ENCODE measurements around the gene XRCC3.

XRCC3 gene

DNA sequence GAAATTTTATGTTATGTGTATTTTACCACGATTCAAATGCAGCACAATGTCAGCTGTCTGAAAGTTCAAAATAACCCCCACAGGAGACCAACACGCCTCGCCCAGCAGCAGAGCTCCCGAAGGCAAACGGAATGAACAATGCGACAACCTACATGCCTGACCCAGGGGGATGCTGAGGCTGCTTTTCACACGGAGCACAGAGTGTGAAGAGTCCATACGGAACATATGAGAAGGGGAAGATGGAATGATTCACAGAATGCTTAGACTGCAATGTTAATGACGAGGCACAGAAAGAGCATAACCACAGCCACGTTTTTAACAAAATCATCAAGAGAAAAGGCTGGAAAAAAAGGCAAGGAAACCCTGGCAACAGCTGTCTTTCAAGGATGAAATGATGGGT is 22.9 kb upstream of the XRCC3 start:
- DNase-seq, result no peak

- no peak for DNase-seq
Observed at GRCh38 chr14:103737432-103738045, 22.3 kb upstream of the XRCC3 start.

DNA sequence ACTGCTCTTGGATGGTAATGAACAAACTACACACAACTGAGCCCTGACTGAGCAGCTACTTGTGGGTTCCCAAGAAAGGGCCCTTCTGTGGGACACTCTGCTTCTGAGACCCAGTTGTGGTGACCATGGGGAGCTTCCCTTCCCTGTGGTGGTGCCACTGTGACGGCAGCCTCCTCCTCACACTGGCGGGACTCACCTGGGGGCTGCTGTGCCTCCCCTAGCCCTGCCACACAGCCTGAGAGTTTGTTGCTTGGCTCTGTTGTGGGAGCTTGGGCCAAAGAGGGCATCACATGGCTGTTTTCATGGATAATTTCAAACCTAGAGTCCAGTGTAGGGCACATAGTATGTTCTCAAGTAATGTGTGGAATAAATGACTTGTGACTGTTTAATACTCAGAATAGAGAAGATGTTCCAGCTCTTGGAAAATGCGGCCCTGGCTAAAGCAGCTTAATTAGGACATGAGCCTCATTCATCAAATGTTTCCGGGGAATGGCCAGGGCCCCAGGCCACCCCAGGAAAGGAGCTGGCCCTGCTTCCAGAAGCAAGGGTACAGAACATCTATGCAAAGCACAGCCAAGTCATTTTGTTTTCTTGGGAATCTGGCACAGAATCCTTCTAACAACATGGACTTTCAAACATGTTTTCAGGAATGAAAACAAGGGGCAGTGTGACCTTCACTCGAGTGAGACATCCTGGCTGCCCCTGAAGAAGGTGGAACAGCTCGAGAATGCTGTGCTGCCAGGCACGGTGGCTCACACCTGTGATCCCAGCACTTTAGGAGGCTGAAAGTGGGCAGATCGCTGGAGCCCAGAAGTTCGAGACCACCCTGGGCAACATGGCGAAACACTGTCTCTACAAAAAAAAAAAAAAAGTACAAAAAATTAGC is 21.5 kb upstream of the XRCC3 start:
- DNase-seq, result no peak

DNA sequence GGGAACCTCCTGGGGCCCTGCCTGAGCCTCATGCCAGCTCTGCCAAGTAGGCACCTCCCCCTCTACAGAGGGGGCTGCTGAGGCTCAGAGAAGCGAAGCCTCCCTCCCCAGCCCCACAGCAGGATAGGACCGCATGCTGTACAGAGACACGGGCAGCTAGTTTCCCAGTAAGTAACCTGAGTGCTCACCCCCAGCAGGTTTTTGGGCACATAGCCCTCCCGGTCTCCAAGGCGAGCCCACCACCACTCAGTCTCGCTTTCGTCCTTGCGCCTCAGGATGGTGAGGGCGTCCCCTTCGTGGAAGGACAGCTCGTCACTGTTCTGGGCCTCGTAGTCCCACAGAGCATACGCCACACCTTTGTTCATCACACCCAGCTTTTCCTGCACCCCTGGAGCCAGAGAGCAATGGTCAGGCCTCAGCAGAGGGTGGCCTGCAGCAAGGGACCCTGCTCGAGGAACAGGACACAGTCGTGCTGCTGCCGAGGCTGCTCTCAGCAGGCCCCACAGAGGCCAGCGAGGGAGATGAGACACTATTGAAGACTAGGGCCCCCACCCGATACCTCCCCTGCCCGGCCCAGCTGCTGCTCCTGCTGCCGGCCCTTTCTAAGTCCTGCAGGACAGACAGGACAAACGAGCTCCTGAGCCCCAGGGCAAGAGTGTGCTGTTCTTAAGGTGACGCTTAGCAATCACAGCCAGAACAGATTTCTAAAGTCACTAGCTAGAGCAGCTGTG is 20.7 kb upstream of the XRCC3 start:
- no peak for DNase-seq

- no peak for DNase-seq
Observed at GRCh38 chr14:103735439-103735814, 20.2 kb upstream of the XRCC3 start.

- no peak for DNase-seq
Observed at GRCh38 chr14:103735022-103735421, 19.8 kb upstream of the XRCC3 start.

DNA sequence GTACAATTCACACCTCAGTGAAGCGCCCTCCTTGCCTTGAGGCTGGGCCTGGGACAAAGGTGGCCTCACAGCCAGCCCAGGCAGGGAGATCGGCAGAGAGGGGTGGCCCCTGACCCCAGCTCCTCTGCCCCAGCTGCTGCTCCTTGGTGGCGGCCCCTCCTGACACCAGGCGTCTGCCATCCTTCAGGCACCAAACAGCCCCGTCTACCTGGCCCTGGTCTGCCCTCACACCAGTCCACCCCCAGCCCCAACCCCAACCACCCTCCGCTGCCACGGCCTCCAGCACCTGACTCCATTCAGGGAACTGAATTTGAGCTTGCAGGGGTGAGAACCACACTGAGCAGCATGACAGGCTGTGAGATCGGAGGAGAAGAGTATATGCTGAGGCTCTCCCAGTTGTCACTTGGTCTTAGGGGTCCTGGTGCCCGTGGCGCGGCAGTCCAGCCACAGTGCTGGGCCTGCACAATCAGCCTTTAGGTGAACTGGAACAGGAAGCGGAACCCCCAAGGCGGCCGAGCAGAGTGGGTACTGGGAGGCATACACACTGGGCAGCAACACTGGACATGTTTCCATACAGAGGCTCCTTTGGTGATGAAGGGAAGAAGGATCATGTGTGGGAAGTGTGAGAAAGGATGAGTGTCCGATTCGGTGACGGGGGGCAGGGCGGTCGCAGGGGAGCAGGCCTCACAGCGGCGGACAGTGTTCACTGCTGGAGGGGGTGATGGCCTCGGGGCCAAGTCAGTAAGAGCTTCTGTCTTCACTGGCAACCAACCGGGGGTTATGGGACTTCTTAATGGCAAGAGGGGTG is 19.0 kb upstream of the XRCC3 start:
- DNase-seq, result no peak

- DNase-seq, result no peak
Observed at GRCh38 chr14:103733651-103734050, 18.4 kb upstream of the XRCC3 start.

- DNase-seq, result no peak
Observed at GRCh38 chr14:103732868-103733620, 17.8 kb upstream of the XRCC3 start.

DNA sequence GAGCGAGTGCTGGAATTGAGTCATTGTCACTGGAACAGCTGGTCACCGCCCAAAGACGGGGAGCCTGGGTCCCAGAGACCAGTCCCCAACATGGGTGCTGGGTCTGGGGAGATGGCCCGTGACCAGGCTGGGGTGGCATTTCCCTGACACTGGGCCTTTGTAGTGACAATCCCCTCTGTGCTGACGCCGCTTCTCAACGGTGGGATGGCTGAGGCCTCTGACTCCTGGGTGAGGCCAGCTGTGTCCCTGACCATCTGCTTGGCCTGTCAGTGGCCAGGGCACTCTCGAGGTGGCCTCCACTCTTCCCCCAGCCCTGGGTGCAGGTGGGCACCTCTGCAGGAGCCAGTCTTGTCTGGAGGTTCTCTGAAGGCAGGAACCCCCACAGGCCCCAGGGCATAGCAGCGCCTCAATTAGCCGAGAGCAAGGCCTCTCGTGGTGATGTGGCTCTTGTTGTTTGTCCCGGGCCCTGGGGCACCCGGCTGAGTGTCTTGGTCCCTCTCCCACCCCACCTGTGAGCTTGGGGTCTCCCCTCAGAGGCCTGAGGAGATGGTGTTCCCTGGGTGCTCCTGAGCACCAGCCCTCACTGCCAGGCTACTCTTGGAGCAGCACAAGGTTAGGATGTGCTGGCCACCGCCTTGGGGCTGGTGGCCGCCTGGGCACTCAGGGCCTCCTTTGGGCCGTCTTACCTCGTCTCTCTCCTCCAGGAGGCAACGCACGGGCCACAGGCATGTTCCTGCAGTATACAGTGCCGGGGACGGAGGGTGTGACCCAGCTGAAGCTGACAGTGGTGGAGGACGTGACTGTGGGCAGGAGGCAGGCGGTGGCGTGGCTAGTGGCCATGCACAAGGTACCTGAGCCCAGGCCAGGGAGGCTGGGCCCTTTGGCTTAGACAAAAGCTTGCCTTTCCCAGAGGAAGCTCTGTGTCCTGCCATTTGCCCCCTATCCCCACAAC is 16.9 kb upstream of the XRCC3 start:
- no peak for DNase-seq

DNA sequence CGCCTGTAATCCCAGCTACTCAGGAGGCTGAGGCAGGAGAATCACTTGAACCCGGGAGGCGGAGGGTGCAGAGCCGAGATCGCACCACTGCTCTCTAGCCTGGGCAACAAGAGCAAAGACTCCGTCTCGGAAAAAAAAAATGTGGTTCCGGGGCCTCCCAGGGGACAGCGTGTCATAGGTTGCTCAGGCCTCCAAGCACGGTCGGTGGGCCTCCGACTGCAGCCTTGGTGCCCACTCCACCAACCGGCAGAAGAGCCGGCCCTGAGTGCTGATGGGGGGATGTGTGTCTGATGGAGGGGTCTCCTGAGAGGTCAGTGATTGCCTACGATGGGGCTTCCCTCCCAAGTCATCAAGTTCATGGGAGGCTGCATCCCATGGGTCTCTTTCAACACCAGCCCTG is 16.2 kb upstream of the XRCC3 start:
- DNase-seq, result no peak

GRCh38 chr14:103730490-103731035 is 15.3 kb upstream of the XRCC3 start:
- no peak for DNase-seq

- no peak for DNase-seq
Observed at GRCh38 chr14:103729496-103730448, 14.5 kb upstream of the XRCC3 start.

DNA sequence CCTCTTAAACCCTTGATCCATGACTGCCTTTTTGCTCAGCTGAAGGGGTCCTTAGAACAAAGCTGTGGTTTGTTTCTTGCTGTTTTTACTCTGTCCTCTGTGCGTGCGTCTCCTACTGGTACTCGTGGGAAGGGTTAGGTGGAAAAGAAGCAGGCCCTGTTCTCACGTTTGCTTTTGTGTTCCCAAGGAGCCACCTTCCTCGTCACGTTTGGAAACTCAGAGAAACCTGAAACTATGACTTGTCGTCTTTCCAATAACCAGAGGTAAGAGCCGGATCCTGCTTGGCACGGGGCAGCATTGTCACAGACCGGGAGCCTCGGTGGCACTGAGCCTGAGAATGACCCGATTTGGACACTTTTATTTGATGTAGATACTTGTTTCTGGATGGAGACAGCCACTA is 13.5 kb upstream of the XRCC3 start:
- no peak for DNase-seq

DNA sequence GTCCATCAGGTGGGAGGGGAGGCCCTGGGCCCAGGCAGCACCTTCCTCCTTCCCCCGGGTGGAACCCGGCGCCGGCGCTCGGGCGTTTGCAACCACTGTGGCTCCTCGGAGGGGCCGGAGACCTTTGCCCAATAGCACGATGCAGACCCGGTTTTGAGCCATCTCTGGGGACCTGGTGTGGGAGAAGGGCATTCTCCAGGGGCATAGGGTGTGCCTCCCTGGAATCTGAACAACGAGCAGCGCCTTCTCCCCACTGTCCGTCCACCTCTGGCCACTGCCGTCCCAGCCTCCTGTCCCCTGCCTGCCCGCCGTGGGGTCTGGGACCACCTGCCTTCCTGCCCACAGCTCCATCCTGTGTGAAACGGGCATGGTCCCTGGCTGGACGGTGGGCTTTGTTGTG is 12.9 kb upstream of the XRCC3 start:
- DNase-seq, result no peak

DNA sequence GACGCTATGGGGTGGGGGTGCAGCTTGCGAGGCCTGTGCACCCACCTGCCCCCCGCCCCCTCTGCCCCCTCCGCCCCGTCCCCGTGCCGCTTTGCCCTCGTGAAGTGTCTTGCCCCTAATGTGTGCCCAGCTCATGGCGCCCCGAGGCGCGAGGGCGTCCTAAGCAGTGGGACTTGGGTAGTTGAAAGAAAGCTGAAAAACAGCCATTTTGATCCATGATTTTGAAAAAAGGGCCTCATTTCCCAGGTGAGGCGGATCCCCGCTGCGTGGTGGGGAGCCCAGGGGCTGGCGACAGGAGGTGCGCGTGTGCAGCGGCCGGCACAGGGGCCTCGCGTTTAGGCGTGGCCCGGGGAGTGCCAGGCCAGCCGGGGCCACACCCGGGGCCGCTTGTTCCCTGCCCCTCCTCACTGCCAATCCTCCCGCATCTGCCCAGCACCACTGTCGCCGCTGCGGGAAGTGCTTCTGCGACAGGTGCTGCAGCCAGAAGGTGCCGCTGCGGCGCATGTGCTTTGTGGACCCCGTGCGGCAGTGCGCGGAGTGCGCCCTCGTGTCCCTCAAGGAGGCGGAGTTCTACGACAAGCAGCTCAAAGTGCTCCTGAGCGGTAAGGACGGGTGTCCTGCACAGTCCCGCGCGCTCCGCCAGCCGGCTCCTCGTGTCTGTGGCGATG is 12.2 kb upstream of the XRCC3 start:
- no peak for DNase-seq

- no peak for DNase-seq
Observed at GRCh38 chr14:103726474-103726873, 11.2 kb upstream of the XRCC3 start.

- no peak for DNase-seq
Observed at GRCh38 chr14:103725739-103726395, 10.6 kb upstream of the XRCC3 start.
